ENCODE data around the gene LDLRAP1.
"Not testable (repeated sequence)": the region's sequence is repeated elsewhere in the genome, so short reads cannot be mapped to it uniquely, and the experiment has no call there.

LDLRAP1 gene

DNA sequence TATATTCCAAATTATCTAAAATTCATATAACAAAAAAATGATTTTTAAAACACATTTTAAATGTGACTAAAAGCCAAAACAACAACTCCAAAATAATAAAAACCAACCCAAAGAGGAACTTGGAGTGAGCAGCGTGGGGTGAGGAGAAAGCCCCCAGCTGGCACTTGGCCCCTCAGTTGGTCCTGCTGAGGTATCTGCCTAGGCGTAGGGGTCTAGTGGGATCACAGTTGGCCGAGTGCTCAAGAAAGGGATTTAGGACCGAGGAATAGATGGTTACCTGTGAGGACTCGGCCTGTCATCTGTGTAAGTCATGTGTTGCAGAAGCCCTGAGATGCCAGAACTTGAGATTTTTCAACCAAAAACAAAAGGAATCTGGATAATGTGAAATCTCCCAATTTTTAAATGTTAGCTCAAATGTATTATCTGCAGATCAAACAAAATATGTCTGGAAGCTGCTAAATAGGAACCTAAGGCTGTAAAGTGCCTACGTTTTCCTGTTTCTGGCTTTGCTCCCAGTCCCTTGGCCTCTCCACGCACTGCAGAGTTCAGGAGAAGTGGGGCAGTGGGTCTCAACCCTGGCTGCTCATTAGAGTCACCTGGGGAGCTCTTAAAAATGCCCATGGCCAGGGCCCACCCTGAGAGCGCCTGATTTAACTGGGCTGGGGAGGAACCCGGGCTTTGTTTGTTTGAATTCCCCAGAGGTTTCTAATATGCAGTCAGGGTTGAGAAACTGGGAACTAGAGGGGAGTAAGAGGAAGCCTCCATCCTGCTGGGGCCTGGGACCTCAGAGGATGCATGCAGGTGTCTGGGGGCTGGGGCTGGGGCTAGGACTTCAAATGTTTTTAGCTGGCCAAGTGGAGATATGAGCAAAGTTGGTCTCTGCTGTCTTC, 38.5 kb upstream of the LDLRAP1 start:
- TF ChIP-seq, protein P1, sequence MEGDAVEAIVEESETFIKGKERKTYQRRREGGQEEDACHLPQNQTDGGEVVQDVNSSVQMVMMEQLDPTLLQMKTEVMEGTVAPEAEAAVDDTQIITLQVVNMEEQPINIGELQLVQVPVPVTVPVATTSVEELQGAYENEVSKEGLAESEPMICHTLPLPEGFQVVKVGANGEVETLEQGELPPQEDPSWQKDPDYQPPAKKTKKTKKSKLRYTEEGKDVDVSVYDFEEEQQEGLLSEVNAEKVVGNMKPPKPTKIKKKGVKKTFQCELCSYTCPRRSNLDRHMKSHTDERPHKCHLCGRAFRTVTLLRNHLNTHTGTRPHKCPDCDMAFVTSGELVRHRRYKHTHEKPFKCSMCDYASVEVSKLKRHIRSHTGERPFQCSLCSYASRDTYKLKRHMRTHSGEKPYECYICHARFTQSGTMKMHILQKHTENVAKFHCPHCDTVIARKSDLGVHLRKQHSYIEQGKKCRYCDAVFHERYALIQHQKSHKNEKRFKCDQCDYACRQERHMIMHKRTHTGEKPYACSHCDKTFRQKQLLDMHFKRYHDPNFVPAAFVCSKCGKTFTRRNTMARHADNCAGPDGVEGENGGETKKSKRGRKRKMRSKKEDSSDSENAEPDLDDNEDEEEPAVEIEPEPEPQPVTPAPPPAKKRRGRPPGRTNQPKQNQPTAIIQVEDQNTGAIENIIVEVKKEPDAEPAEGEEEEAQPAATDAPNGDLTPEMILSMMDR (IDR thresholded peaks at IDR 0.05; ENCODE audit: borderline replicate concordance, insufficient read depth, low read depth, low read length), result no peak
- H3K4me3 ChIP-seq (ENCODE audit: low read depth, low read length), result no peak overlapping the region

- H3K4me3 ChIP-seq (ENCODE audit: low read depth, low read length), result no peak overlapping the region
- TF ChIP-seq, protein P1 (IDR thresholded peaks at IDR 0.05; ENCODE audit: borderline replicate concordance, insufficient read depth, low read depth, low read length), result no peak
Observed at GRCh38 chr1:25505656-25506385, 37.6 kb upstream of the LDLRAP1 start.

GRCh38 chr1:25506566-25507463, 36.6 kb upstream of the LDLRAP1 start:
- not testable (repeated sequence) for H3K4me3 ChIP-seq (ENCODE audit: low read depth, low read length)

DNA sequence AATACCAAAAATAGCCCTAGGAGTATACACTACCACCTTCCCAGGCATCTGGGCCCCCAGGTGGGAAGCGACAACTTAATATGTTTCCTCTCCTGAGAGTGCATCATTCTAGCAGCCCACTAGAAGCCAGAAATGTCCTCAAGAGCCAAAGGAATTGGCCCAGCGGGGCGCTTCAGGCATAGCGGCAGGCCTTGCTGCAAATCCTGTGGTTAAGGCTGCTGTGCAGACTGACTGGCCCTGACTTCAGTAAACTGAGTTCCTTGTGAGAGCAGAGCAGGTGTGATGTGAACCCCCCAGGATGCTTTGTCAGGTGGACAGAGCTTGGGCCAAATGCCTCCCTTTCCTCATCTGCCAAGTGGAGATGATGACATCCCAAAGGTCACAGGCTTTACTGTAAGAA, 29.7 kb upstream of the LDLRAP1 start:
- TF ChIP-seq, protein P1 (IDR thresholded peaks at IDR 0.05; ENCODE audit: borderline replicate concordance, insufficient read depth, low read depth, low read length), result no peak
- H3K4me3 ChIP-seq (ENCODE audit: low read depth, low read length), result no peak overlapping the region

- H3K4me3 ChIP-seq (ENCODE audit: low read depth, low read length), result no peak overlapping the region
- TF ChIP-seq, protein P1 (IDR thresholded peaks at IDR 0.05; ENCODE audit: borderline replicate concordance, insufficient read depth, low read depth, low read length), result no peak
Observed at GRCh38 chr1:25515033-25515432, 28.4 kb upstream of the LDLRAP1 start.

DNA sequence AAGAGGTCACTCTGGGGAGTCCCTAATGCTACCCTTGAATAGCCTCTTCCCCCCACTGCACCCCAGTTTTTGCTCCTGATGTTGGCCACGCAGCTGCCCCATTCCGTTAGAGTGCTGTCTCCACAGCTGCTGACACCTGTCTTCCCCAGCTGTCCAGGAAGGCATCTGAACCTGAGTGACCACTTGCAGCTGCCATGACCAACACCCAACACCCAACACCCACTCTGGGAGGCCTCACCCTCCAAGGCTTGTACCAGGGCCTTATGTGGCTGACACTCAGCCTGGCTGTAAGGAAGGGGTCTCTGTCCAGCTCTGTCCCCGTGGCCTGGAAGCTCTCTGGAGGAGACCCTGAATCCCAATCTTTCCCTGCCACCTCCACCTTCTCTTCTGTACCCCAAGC, 26.7 kb upstream of the LDLRAP1 start:
- H3K4me3 ChIP-seq (ENCODE audit: low read depth, low read length), result no peak overlapping the region
- TF ChIP-seq, protein P1 (IDR thresholded peaks at IDR 0.05; ENCODE audit: borderline replicate concordance, insufficient read depth, low read depth, low read length), result no peak

All from GM12875 (cell line).